Measurements from ENCODE around the gene CYTH2. TPM values are rescaled to one million over a fixed set of nuclear protein-coding genes. Genes with fewer than 3 reads are reported as not detected.
"Not testable (repeated sequence)": the region's sequence is repeated elsewhere in the genome, so short reads cannot be mapped to it uniquely, and the experiment has no call there.

CYTH2 gene
- total RNA-seq, 1 donor from 2014 or later: 50.8 TPM

DNA sequence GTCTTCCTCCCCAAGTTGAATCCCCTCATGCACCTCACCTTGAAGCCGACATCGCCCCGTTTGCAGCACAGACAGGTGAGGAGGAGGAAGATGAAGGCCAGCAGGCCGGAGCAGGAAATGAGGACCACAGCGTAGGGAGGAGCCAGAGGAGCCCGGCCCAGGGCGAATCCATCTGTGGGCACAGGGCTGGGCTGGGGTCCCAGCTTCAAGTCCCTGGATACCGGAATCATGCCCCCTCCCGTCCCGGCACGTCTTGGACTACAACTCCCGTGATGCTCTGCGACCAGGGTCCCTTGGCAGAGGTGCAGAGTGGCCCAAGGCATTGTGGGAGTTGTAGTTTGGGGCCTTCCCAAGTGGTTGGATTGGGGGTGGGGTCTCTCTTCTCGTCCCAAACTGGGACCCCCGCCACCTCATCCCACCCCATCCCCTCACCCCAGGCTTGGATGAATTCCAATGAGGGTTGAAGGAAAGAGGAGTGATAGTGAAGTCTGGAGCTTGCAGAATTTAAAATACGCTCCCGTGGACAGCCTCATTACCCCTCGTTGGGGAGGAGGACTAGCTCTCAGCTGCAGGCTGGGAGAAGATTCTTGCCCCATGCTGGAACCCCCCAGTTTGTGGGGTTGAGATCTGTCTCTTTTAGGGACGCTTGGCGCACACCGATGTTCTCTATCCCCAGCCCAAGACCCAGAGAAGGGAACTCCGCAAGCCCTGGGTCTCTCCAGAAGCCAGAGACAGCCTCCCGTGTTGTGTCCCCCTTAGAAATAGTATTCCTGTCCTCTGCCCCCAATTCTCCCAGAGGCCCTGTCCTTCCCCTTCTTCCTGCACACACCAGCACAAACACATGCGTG, 41.5 kb downstream of the CYTH2 start:
- peak; percentile 57 for DNase-seq (ENCODE audit: low read depth)

DNA sequence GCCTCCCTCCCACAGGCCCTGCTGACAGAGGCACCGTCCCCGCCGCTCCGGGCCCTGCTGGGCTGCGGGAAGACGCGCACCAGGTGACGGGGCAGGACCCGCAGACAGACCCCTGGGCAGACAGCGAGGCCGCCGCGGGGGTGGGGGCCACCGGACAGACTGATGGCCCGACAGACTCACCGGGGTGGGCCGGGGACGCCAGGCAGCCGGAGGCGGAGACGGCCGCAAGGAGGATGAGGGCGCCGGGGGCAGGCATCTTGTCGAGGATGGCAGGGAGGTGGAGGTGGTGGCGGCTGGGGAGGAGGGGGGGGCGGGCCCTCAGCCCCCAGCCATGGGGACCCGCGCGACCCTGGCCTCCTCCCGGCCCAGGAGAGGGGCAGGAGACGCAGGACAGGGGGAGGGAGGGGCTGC, 42.2 kb downstream of the CYTH2 start:
- no peak for DNase-seq (ENCODE audit: low read depth)

DNA sequence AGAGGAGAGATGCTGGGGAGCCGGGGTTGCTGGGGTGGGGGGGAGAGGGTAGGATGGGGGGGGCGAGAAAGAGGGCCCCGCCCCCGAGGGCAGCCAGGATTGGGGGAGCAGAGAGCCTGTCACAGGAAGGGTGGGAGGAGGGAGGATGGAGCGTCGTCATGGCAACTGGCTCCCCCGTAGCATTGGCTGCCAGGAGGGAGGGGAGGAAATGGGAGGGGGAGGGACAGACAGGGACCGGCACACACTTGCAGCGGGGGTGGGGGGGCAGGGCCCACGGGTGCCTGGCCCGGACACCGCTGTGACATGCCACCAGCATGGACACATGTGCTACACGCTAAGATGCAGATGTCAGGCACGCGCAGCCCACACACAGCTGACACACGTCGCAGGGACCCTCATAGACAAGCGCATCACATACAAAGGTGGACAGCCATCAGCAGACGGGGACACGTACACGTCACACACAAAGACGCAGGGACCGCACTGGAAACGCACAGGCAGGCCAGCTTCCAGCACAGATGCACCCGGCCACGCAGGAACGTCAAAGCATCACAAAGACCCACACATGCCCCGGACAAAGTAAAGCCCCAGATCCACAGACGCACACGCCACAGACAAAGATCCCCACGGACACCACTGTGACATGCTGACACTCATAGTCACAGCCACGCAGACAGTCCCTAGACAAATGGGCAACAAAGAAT, 42.8 kb downstream of the CYTH2 start, which contains the start of gene LMTK3:
LMTK3 (minus strand) TSS at position 36 of the 704 bp plus-strand sequence. CDS start 259 bp downstream, outside the sequence.
- peak; percentile 12 for DNase-seq (ENCODE audit: low read depth)

DNA sequence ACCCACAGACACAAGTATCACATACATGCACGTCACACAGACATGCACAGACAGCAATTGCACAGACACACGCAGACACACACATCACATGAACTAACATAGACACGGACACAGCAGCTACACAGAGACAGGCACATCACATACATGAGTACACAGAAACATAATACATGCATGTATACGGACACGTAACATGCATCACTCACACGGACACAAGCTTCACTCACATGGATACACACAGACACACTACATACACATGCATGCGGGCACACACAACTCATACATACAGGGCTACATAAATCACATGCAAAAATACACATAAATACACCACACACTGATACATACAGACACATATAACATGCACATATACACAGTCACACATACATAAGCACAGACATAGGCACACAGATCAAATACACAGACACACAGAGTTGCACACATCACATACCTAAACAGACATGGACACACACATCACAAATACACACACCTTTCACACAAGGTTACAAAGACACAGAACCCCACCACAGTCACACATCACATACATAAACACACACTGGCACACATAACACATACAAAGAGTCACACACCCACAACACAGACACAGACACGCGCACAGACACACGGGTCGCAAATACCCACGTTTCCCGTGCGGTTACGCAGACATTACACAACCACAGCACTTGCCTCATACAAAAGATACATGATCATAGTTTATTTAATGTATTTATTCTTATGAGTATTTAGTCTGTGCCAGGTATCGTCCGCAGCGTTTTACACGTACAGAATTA, 43.5 kb downstream of the CYTH2 start:
- DNase-seq (ENCODE audit: low read depth): no peak

DNA sequence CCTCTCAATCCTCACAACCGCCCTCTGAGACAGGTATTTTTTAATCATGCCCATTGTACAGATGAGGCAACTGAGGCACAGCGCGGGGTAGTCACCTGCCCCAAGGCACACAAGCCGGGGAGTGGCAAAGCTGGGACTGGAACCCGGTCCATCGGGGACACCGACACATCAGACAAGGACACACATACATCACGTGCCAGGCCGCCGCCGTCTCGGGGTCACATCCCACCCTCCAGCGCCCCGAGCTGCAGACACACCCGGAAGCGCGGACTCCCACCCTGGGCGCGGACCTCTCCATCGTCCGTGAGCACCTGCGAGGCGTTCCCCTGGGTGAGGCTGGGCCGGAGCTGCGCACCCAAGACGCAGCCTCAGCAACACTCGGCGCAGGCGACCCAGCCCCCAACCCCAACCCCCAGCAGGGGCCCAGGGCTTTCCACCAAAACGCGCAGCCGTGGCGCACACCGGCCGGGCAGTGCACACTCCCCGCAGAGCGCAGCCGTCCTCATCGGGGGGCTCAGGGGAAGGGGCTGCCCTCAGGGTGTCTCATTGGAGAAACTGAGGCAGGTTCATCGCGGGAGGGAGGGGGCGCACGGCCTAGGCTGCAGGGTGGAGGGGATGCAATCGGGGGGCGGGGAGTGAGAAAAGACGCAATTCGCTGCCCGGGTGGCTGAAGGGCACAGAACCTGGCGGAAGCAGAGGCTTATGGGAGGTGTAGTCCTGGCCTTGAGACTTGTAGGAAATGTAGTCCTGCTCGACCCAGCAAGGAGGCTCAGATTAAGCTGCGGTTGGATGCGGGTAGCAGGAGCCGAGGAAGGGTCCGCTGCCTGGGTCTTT, 44.3 kb downstream of the CYTH2 start:
- peak; percentile 57 for DNase-seq (ENCODE audit: low read depth)

DNA sequence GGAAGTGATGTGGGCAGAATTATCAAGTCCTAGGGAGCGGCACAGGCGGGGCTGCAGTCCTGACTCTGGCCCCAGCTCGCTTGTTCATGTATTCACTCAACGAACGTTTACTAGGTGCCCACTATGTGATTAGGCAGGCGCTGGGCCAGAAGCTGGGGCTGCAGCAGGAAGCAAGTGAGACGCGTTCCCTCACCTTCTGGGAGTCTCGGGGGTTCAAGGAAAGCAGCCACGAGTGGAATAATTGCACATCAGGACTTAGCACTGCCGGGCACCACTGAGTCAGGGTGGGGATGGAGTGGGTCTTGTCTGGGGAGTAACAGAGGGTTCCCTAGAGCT, 44.9 kb downstream of the CYTH2 start:
- DNase-seq (ENCODE audit: low read depth): no peak

DNA sequence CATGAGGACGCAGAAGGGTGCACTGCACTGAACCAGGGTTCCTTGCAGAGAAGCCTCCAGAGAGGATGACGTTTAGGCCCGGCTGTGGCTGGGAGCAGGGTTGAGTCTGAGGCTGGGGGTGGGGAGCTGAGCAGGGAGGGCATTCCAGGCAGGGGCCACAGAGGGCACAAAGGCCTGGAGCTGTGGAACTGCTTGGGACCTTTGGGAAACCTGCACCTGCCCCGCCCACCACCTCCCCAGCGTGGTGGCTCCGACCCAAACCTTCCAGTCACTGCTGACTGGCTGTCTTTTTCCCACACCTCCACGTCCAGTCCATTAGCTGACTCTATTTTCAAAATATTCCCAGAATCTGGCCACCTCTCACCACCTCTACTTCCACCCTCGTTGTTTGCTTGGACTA, 47.4 kb downstream of the CYTH2 start:
- DNase-seq (ENCODE audit: low read depth): no peak

DNA sequence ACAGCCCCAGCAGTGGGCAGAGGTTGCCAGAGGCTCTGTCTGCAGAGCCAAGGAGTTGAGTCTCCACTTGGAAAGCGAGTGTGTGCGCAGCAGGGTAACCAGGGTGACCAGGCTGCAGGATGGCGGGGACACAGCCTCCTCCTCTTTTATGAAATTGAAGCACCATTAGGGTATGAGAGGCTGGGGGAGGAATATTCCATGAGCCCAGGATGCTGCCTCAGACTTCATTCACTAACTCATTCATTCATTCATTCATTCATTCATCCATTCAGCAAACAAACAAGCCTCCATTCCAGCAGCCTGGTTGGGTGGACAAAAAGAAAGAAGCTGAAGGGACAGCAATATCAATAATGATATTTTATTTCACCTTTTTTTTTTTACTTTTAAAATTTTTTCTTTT, 49.0 kb downstream of the CYTH2 start:
- DNase-seq (ENCODE audit: low read depth): no peak

DNA sequence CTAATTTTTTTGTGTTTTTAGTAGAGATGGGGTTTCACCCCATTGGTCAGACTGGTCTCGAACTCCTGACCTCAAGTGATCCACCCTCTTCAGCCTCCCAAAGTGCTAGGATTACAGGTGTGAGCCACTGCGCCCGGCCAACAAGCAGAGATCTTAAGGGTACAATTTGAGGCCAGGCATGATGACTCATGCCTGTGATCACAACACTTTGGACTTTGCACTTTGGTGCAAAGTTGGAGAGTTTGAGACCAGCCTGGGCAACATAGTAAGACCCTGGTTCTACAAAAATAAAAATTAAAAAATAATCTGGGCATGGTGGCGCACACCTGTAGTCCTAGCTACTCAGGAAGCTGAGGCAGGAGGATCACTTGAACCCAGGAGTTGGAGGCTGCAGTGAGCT, 50.3 kb downstream of the CYTH2 start:
- not testable (repeated sequence) for DNase-seq (ENCODE audit: low read depth)

DNA sequence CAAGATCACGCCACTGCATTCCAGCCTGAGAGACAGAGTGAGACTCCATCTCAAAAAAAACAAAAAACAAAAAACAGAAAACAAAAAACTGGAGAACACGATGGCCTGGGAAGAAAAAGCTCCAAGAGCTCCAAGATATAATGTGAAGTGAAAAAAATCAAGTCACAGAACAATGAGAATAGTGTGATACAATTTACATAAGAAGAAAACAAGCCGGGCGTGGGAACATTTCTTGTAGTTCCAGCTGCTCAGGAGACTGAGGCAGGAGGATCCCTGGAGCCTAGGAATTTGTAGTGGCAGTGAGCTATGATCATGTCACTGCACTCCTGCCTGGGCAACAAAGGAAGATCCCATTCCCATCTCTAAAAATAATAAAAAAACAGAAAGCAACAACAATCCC, 51.0 kb downstream of the CYTH2 start:
- no peak for DNase-seq (ENCODE audit: low read depth)

DNA sequence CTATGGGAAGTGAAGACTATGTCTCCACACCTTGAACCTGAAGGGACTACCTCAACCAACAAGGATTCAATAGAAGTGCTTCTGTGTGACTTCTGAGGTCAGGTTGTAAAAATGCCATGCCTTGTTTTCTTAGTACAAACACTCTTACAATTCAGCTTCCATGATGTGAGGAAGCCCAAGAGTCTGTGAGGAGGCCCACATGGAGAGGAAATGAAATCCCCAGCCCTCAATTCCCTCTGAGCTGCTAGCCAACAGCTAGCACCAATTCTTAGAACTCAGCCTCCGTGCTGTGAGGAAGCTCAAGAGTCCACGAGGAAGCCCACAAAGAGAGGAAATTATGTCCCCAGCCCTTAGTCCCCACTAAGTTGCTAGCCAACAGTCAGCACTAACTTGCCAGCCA, 55.1 kb downstream of the CYTH2 start:
- no peak for DNase-seq (ENCODE audit: low read depth)

DNA sequence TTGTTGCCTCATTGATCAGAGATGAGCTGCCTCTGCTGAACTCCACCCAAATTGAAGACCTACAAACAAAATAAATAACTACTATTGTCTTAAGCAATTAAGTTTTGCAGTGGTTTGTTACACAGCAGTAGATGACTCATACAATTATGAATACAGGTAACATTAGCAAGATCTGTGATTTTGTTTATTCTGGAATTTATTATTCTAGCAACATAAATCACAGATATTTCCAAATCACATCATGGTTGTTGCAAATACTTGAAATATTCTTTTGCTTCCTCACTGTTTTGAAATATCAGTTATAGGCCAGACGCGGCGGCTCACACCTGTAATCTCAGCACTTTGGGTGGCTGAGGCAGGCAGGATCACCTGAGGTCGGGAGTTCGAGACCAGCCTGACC, 55.6 kb downstream of the CYTH2 start:
- no peak for DNase-seq (ENCODE audit: low read depth)

DNA sequence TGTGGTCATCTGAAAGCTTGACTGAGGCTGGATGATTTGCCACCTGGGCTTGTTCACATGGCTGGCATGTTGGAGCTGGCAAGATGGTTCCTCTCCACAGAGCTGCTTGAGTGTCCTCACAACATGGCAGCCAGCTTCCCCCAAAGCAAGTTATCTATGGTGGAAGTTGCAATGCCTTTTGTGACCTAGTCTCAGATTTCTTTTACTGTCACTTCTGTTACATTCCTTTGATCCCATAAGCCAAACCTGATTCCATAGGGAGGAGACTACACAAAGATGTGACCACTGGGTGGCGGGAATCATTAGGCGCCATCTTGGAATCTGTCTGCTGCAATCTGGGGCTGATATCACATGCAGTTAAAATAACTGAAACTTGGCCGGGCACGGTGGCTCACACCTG, 60.0 kb downstream of the CYTH2 start:
- no peak for DNase-seq (ENCODE audit: low read depth)

DNA sequence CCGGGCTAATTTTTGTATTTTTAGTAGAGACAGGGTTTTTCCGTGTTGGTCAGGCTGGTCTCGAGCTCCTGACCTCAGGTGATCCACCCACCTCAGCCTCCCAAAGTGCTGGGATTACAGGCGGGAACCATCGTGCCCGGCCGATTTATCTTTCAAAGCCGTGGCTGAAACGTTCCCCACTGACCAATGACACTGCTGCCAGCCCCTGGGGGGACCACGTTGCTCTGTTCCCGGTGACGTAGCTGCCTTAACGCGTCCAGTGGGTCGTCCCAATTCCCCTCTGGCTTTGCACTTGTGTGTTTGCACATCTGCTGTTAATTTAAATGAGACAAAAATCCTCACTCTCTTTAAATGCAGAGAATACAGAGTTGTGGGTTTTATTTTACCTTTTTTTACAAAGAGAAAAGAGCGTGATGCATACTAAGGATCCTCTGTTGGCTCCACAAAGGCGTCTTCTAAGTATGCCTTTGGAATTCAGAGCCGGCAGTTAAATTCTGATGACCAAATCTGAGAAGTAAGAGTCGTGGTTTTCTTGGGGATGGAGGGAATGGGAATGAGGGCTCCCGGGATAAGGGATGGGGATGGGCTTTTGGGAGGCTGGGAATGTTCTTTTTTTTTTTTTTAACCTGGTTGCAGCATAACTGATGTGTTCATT, 61.0 kb downstream of the CYTH2 start:
- no peak for DNase-seq (ENCODE audit: low read depth)

DNA sequence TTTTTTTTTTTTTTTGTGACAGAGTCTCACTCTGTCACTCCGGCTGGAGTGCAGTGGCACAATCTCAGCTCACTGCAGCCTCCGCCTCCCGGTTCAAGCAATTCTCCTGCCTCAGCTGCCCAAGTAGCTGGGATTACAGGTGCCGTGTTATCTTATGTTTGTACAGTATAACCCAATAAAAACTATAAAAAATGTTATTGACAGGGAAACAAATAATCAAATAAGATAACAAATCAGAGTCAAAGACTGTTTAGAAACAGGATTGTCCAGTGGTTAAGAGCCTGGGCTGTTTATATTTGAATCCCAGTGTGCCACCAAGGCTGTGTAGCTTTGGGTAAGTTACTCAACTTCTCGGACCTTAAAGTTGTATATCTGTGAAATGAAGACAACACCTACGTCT, 61.6 kb downstream of the CYTH2 start:
- DNase-seq (ENCODE audit: low read depth): no peak

Other genes starting within 250 kb of the CYTH2 start
- 20.7 and 23.0 TPM in 2 replicates for gene CARD8, start 213.5 kb upstream of the CYTH2 start, total RNA-seq
- gene ZNF114, start 199.3 kb upstream of the CYTH2 start, total RNA-seq: not detected in 2 replicates
- gene EMP3, start 143.8 kb upstream of the CYTH2 start, total RNA-seq: 261 and 322 TPM in 2 replicates
- 10.1 and 10.4 TPM in 2 replicates for gene TMEM143, start 105.4 kb upstream of the CYTH2 start, total RNA-seq
- not detected in 2 replicates for gene SYNGR4, start 105.0 kb upstream of the CYTH2 start, total RNA-seq
- gene KDELR1, start 77.8 kb upstream of the CYTH2 start, total RNA-seq: 111 and 121 TPM in 2 replicates
- gene GRIN2D, start 75.7 kb upstream of the CYTH2 start, total RNA-seq: 0.03 TPM in 1 of 2 replicates, not detected in the other
- 43.4 and 44.1 TPM in 2 replicates for gene GRWD1, start 23.4 kb upstream of the CYTH2 start, total RNA-seq
- gene KCNJ14, start 13.8 kb upstream of the CYTH2 start, total RNA-seq: 0.73 and 0.96 TPM in 2 replicates
- 0.05 and 0.26 TPM in 2 replicates for gene LMTK3, start 42.5 kb downstream of the CYTH2 start, total RNA-seq
- gene SULT2B1, start 82.8 kb downstream of the CYTH2 start, total RNA-seq: not detected in 2 replicates
- not detected in 2 replicates for gene SPACA4, start 137.4 kb downstream of the CYTH2 start, total RNA-seq
- 5.1 and 7.9 TPM in 2 replicates for gene FAM83E, start 145.7 kb downstream of the CYTH2 start, total RNA-seq
- gene RPL18, start 149.8 kb downstream of the CYTH2 start, total RNA-seq: 1,744 and 2,296 TPM in 2 replicates
- 11.0 and 16.5 TPM in 2 replicates for gene SPHK2, start 150.1 kb downstream of the CYTH2 start, total RNA-seq
- gene DBP, start 168.0 kb downstream of the CYTH2 start, total RNA-seq: 6.9 and 17.0 TPM in 2 replicates
- gene CA11, start 176.8 kb downstream of the CYTH2 start, total RNA-seq: 1.5 and 2.0 TPM in 2 replicates
- gene NTN5, start 203.6 kb downstream of the CYTH2 start, total RNA-seq: 0.08 and 0.42 TPM in 2 replicates
- not detected in 2 replicates for gene FUT2, start 226.6 kb downstream of the CYTH2 start, total RNA-seq